Epithelial cell of proximal tubule (primary cell): ENCODE results near the gene RNASEL. TPM values are rescaled to one million over a fixed set of nuclear protein-coding genes. Genes with fewer than 3 reads are reported as not detected.
A peak's percentile ranks its signal among the peaks of the same experiment; 100 is the strongest.

ENCODE experiments used
- DNase-seq: peaks from one replicate; pipeline ENCODE4 v3.0.0-alpha.2; 2011; ENCODE audit warnings: low read depth
- H3K4me3 ChIP-seq: 2 replicates; pipeline ENCODE4 v1.5.1; 2011; ENCODE audit warnings: low read depth, mild to moderate bottlenecking, low read length
- total RNA-seq: library from RNA; depleted of rRNA; stranded (reverse); fragments of >200 nt; gene quantifications from 2 replicates; pipeline ENCODE4 v1.2.3, GENCODE V29; 2015
- TF ChIP-seq, protein P1 (sequence below): conservative IDR thresholded peaks from 2 replicates; pipeline ENCODE4 v1.5.1; 2012; ENCODE audit warnings: low read depth, mild to moderate bottlenecking, low read length

The RNASEL gene
- total RNA-seq, 1 donor from 2014 or later: 1.7 TPM

DNA sequence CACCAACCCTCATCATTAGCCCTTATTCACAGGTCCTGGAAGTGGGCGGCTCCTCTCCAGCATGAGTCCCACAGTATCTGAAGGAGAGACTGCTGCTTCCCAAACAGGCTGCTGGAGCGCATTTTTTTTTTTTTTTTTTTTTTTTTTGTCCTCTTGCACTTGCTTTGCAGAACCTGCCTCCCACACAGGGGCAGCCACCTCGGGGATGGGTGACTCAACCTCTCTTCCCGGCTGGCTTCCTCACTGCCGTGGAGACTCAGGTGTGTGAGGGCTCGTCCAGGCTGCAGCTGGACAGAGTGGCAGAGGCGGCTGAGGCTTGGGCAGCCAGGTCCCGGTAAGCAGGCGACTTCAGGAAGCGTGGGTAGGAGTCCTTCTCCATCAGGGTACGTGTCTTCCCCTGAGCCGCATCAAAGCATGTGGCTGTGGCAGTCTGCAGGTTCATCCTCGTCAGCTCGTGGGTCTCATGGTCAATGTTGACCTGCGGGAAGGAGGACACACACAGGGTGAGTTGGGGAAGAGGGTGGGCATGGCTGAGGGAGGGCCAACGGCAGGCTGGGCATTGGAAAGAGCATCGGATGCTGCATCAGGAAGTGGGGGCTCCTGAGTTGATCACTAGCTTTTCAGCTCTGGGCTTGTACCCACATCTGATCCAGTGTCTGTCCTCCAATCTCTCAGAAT, 11.1 kb upstream of the RNASEL start:
- TF ChIP-seq, protein P1, sequence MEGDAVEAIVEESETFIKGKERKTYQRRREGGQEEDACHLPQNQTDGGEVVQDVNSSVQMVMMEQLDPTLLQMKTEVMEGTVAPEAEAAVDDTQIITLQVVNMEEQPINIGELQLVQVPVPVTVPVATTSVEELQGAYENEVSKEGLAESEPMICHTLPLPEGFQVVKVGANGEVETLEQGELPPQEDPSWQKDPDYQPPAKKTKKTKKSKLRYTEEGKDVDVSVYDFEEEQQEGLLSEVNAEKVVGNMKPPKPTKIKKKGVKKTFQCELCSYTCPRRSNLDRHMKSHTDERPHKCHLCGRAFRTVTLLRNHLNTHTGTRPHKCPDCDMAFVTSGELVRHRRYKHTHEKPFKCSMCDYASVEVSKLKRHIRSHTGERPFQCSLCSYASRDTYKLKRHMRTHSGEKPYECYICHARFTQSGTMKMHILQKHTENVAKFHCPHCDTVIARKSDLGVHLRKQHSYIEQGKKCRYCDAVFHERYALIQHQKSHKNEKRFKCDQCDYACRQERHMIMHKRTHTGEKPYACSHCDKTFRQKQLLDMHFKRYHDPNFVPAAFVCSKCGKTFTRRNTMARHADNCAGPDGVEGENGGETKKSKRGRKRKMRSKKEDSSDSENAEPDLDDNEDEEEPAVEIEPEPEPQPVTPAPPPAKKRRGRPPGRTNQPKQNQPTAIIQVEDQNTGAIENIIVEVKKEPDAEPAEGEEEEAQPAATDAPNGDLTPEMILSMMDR: no peak
- no peak for DNase-seq
- H3K4me3 ChIP-seq: no peak overlapping the region

GRCh38 chr1:182599339-182599738, 10.3 kb upstream of the RNASEL start:
- TF ChIP-seq, protein P1: peak; percentile 52
- no peak for DNase-seq
- no peak overlapping the region for H3K4me3 ChIP-seq

DNA sequence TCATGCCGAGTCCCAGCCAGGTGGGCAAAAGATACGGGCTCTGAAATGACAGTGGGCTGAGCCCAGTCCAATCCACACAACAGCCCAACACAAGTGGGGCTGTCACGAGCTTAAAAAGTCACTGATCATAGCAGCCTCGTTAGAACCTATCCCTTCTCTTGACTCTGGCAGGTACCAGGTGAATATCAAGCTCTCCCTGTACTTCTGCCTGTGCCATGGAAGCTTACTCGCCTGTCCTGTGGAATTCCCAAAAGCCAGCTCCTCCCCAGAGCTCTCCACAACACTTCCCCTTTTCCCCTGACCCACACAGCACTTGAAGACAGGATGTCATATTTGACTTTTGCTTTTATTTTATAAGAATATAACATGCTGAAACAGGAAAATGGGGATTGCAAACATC, 9.2 kb upstream of the RNASEL start:
- no peak for DNase-seq
- TF ChIP-seq, protein P1: no peak

GRCh38 chr1:182596934-182597333, 7.9 kb upstream of the RNASEL start:
- no peak for DNase-seq
- no peak overlapping the region for H3K4me3 ChIP-seq
- TF ChIP-seq, protein P1: no peak

More for the DNA sequence above, 9.2 kb upstream of the RNASEL start:
- H3K4me3 ChIP-seq: no peak overlapping the region

- TF ChIP-seq, protein P1: peak; percentile 95
- DNase-seq: peak; percentile 37
- no peak overlapping the region for H3K4me3 ChIP-seq
These were observed 6.7 kb upstream of the RNASEL start for GRCh38 chr1:182595641-182596240.

DNA sequence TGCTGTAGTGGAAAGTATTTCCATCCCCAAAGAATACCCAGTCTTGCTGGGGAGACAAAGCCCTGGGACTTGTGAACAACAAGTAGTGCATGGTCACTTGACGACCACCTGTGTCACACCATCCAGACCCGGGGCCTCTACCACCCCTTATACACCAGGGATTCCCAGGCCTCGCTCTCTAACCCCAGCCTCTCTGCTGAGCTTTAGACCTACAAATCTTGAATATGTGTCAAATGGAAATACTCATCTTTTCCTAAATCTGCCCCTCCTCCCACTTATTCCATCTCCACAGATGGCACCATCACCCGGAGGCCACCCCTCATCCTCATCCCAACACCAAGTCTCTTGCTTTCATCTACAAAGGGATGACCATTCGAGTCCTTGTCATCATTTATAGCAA, 875 bp upstream of the RNASEL start:
- H3K4me3 ChIP-seq: no peak overlapping the region
- DNase-seq: no peak
- TF ChIP-seq, protein P1: no peak

- H3K4me3 ChIP-seq: no peak overlapping the region
- TF ChIP-seq, protein P1: no peak
- DNase-seq: no peak
These were observed 464 bp upstream of the RNASEL start for GRCh38 chr1:182589520-182589919.
